Common myeloid progenitor, CD34-positive (primary cell): ENCODE results near the gene SLA2.
"Not testable (repeated sequence)": the region's sequence is repeated elsewhere in the genome, so short reads cannot be mapped to it uniquely, and the experiment has no call there.

Experiments
- CTCF ChIA-PET: fragments of 350-600 bp; sonication (Branson Sonifier 250); formaldehyde crosslinking; loops from one replicate; lab custom pipeline; 2021; ENCODE audit warnings: antibody characterized with exemption; lab: Charles Lee
- POLR2A ChIA-PET: fragments of 350-600 bp; sonication (Branson Sonifier 250); formaldehyde crosslinking; loops from one replicate; lab custom pipeline; 2021; ENCODE audit warnings: antibody characterized with exemption; lab: Charles Lee
- DNase-seq, 3 donors: peaks; one replicate each; pipeline versions ENCODE4 v3.0.0 to v3.0.0-alpha.2; 2013
- H3K27ac ChIP-seq, 2 experiments: 1 replicate in 1 of 2; 2 replicates in 1 of 2; pipeline ENCODE4 v1.7.0; 2013; ENCODE audit warnings: inconsistent platforms in 2 of 2, low read length in 2 of 2, mild to moderate bottlenecking in 2 of 2, low read depth in 1 of 2, moderate library complexity in 1 of 2; ENCODE audit not compliant: severe bottlenecking in 2 of 2, insufficient read depth in 1 of 2, poor library complexity in 1 of 2
- H3K27me3 ChIP-seq, 5 experiments: replicated peaks in 2 of 5; 1 replicate in 3 of 5; 2 replicates in 2 of 5; pipeline versions ENCODE4 v1.6.1 to v1.7.0; 2013; ENCODE audit warnings: low read length in 4 of 5, mild to moderate bottlenecking in 2 of 5, moderate library complexity in 2 of 5, inconsistent platforms in 1 of 5; ENCODE audit not compliant: insufficient read depth in 5 of 5, control insufficient read depth in 4 of 5
- H3K36me3 ChIP-seq, 4 experiments: 1 replicate in 2 of 4; 2 replicates in 2 of 4; pipeline versions ENCODE4 v1.6.1 to v1.7.0; 2013; ENCODE audit warnings: low read length in 3 of 4, control low read depth in 1 of 4, mild to moderate bottlenecking in 1 of 4; ENCODE audit not compliant: control insufficient read depth in 4 of 4, insufficient read depth in 4 of 4
- H3K4me1 ChIP-seq, 4 experiments: 1 replicate in 3 of 4; 2 replicates in 1 of 4; pipeline versions ENCODE4 v1.6.1 to v1.7.1; 2013; ENCODE audit warnings: low read length in 3 of 4, mild to moderate bottlenecking in 3 of 4, control low read depth in 1 of 4, inconsistent platforms in 1 of 4, moderate library complexity in 1 of 4; ENCODE audit not compliant: control insufficient read depth in 4 of 4, insufficient read depth in 4 of 4; ENCODE audit errors: control extremely low read depth in 1 of 4
- H3K4me3 ChIP-seq, 7 experiments: 1 replicate in 4 of 7; 2 replicates in 3 of 7; pipeline versions ENCODE4 v1.5.1 to v1.7.0; 2013; ENCODE audit warnings: mild to moderate bottlenecking in 7 of 7, low read length in 6 of 7, moderate library complexity in 6 of 7, inconsistent platforms in 2 of 7, low read depth in 2 of 7, control low read depth in 1 of 7; ENCODE audit not compliant: insufficient read depth in 4 of 7, control insufficient read depth in 1 of 7; ENCODE audit errors: extremely low read depth in 1 of 7
- H3K9me3 ChIP-seq, 5 experiments: 1 replicate in 4 of 5; 2 replicates in 1 of 5; pipeline versions ENCODE4 v1.6.1 to v1.7.1; 2013; ENCODE audit warnings: low read length in 4 of 5, mild to moderate bottlenecking in 2 of 5, inconsistent platforms in 1 of 5, low read depth in 1 of 5, moderate library complexity in 1 of 5; ENCODE audit not compliant: control insufficient read depth in 4 of 5, insufficient read depth in 2 of 5; ENCODE audit errors: control extremely low read depth in 1 of 5
- WGBS: methylation state at CpG from one replicate; pipeline ENCODE4 v1.1.5; 2013; ENCODE audit not compliant: insufficient coverage; 5-methylcytosine and 5-hydroxymethylcytosine counted together

Gene SLA2

GRCh38 chr20:36565520-36565919, 80.5 kb downstream of the SLA2 start:
- no peak for DNase-seq
- no CpG with 5 or more reads among the region's 3 CpGs for WGBS
- H3K27ac ChIP-seq: no peak overlapping the region
- H3K9me3 ChIP-seq: peaks cover 0 to 6% (median 0%) of the 10 kb centered on the region in 5 experiments
- no peaks in the 10 kb centered on the region for H3K27me3 ChIP-seq
- peaks cover 0 to 2% (median under 1%) of the 10 kb centered on the region in 4 experiments for H3K36me3 ChIP-seq
- CTCF ChIA-PET: interaction anchor here (1.2 kb wide), 1 partner anchor 33 kb away, joined by 3 read pairs; no protein-coding TSS in a partner anchor
- POLR2A ChIA-PET: no interaction called here
- no peaks in the 10 kb centered on the region for H3K4me1 ChIP-seq
- H3K4me3 ChIP-seq: no peak overlapping the region

- H3K27ac ChIP-seq, H3K27me3 ChIP-seq, H3K4me3 ChIP-seq, H3K9me3 ChIP-seq, H3K4me1 ChIP-seq, H3K36me3 ChIP-seq, POLR2A ChIA-PET, DNase-seq: not testable (repeated sequence)
- WGBS: 94% methylated on average over 5 of the region's 6 CpGs
- CTCF ChIA-PET: interaction anchor here (0.6 kb wide), 1 partner anchor 169 kb away, joined by 3 read pairs; no protein-coding TSS in a partner anchor
These were observed 81.3 kb downstream of the SLA2 start for GRCh38 chr20:36564726-36565121.

- DNase-seq, H3K27me3 ChIP-seq, H3K4me1 ChIP-seq, H3K36me3 ChIP-seq, CTCF ChIA-PET, H3K27ac ChIP-seq, H3K9me3 ChIP-seq, POLR2A ChIA-PET, H3K4me3 ChIP-seq: not testable (repeated sequence)
- 100% methylated on average over 2 of the region's 13 CpGs for whole genome bisulfite sequencing
These were observed 81.8 kb downstream of the SLA2 start for GRCh38 chr20:36564078-36564725.

GRCh38 chr20:36563374-36563773, 82.6 kb downstream of the SLA2 start:
- no peak for DNase-seq
- no peak overlapping the region for H3K27ac ChIP-seq
- no peak overlapping the region for H3K4me3 ChIP-seq
- H3K36me3 ChIP-seq: peaks cover 0 to 2% (median 0%) of the 10 kb centered on the region in 4 experiments
- 100% methylated on average over 1 of the region's 1 CpG for WGBS
- ChIA-PET POLR2A (no interaction called here), CTCF (no interaction called here)
- H3K27me3 ChIP-seq: no peaks in the 10 kb centered on the region
- H3K9me3 ChIP-seq: peaks cover 0 to 6% (median 0%) of the 10 kb centered on the region in 5 experiments
- no peaks in the 10 kb centered on the region for H3K4me1 ChIP-seq

GRCh38 chr20:36562724-36563123, 83.3 kb downstream of the SLA2 start:
- peaks cover 0 to 6% (median 0%) of the 10 kb centered on the region in 5 experiments for H3K9me3 ChIP-seq
- no peak overlapping the region for H3K4me3 ChIP-seq
- no peak overlapping the region for H3K27ac ChIP-seq
- POLR2A ChIA-PET: no interaction called here
- 96% methylated on average over 2 of the region's 2 CpGs for WGBS
- CTCF ChIA-PET: interaction anchor here (2.7 kb wide), 1 partner anchor 9 kb away, joined by 8 read pairs; no protein-coding TSS in a partner anchor
- no peak for DNase-seq
- no peaks in the 10 kb centered on the region for H3K4me1 ChIP-seq
- no peaks in the 10 kb centered on the region for H3K27me3 ChIP-seq
- H3K36me3 ChIP-seq: peaks cover 0 to 2% (median 0%) of the 10 kb centered on the region in 4 experiments
